Activated CD4-positive, alpha-beta T cell treated with anti-CD3 and anti-CD28 coated beads, Interleukin-2, amount 50 U/mL, for 1 hour (primary cell): ENCODE data around the gene SCLY.

Experiments used
- DNase-seq: peaks from one replicate; pipeline ENCODE4 v3.0.0-alpha.2; 2020

SCLY gene

DNA sequence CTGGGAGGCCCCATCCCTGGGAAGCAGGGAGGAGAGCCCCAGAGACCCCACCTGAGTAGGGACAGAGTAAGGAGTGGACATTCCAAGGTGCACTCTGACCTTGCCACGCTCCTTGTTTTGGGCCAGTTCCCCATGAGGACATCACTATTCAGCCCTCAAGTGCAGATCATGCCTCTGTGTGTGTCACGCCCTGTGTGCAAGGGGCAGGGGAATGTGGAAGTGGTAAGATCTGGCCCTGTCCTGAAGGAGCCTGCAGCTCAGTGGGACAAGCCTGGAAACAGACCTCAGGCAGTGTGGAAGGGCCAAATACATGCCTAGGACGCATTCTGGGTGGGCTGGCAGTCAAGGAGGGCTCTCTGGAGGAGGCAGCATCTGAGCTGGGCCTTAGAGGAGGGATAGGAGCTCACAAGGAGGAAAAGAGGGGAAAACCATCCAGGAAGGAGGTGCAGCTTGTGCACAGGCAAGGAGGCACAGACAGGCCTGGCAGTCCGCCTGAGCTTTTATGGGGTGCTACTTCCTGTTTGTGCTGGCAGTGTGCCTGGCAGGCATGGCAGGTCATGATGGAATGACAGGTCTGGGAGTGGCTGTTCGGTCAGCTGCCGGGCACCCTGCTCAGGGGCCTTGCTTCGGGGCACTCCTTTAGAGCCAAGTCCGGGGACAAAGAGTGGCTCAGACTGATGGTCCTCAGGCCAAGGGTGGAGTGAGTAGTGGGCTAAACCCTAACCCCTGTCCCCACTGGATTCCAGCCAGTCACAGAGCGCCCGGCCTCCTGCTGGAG lies 80.9 kb downstream of the SCLY start:
- no peak for DNase-seq

DNA sequence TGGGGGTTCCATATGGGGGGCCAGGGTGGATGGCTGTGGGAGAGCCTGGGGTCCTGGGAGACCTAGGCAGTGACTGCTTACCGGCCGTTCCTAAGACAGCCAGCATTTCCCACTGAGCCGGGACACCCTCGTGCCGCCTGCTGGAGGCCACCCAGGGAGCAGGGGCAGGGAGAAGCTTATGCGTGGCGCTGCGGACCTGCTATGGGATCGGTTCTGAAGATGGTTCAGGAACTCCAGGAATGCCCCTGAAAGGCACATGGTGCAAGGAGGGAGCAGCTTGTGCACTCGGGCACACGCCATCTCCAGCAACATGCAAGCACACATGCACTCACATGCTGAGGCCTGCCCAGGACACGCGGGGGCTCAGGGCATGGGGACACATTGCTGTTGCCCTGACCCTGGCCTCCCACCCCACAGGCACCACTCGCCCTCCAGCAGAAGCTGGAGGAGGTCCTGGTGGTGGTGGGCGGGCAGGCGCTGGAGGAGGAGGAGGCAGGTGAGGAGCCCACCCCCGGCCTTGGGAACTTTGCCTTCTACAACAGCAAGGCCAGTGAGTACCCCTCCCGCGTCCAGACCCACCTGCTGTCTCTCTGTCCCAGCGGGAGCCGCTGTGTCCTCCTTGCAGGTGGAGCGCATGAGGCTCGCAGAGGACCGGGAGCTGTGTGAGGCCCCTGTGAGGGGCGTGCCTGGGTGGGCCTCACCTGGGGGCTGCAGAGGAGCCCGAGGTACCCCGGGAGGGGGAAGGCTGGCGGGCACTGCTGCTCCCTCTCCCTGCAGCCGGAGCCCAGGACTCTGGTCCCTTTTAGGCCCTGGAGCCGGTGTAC lies 81.8 kb downstream of the SCLY start:
- no peak for DNase-seq

DNA sequence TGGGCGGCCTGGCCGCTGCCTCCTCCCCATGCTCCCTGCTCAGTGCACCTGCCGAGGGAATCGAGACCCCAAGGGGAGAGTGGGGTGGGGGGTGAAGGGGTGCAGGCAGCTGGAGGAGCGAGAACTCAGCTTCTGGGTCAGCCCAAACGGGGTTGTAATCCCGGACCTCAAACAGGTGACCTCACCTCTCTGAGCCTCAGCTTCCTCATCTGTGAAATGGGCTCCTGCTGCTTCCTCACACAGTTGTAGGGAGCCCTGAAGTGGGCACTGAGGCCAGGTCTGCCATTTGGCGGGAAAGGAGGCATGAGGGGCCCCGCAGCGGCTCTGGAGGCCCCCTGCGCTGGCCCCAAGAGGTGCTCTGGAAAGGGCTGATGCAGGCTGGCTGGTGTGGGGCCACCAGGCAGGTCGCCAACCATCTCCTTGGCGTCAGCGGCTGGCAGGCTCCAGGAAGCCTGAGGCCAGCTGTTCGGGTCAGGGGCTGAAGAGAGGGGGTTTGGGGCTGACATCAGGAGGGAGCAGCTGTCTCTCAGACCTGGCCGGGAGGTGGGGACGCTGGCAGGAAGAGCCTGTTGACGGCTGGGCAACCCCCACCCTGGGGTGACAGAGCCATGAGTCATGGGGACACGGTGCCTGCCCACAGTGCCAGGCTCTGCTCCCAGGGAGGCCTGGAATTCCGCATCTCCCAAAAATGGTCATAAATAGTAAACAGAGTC lies 82.6 kb downstream of the SCLY start:
- DNase-seq = no peak

DNA sequence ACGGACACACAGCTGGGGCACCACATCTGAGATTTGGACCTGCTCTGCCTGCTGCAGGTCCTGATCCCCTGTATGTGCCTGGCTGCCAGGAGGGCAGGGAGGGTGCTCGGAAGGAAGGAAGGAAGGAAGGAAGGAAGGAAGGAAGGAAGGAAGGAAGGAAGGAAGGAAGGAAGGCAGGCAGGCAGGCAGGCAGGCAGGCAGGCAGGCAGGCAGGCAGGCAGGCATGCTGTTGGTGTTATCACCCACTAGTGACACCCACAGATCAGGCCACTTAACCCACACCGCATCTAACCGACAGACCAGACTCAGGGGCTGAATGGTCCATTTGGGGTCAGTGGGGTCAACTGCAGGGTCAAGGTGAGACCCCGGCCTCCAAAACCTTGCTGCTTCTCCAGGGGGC lies 83.5 kb downstream of the SCLY start:
- no peak for DNase-seq

DNA sequence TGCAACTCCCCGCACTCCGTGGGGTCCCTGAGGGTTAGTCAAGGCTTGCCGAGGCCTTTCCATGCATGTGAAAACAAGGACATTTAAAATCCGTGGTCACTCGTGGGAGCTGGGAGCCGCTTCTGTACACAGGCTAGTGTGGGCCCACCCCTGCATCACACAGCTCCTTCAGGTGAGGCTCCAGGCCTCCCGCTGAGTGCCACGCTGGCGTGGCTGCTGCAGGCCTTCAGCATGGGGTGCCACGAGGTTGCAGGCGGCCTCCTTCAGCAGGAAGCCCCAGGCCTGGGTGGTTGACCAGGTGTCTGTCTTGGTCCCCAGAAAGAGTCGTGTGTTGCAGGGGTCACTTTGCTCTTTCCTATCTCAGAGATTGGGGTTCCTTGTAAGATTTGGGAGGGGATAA lies 84.2 kb downstream of the SCLY start:
- no peak for DNase-seq

DNA sequence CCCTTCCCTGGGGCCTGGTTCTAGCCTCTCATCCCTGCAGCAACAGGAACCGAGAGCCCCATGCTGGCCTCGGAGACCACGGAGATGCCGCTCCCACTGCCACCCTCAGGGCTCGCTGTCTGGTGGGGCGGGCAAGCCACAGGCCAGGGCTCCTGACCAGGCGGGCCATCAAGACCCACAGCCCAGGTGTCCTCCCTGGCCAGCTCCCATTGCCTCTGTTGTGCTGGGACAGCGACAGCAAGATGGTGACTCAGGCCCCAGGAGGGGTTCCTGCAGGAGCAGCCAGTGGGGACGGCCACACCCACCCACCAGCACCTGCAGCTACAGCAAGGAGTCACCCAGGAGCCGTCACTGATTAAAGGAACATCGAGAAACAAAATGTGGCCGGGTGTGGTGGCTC lies 85.0 kb downstream of the SCLY start:
- no peak for DNase-seq

DNA sequence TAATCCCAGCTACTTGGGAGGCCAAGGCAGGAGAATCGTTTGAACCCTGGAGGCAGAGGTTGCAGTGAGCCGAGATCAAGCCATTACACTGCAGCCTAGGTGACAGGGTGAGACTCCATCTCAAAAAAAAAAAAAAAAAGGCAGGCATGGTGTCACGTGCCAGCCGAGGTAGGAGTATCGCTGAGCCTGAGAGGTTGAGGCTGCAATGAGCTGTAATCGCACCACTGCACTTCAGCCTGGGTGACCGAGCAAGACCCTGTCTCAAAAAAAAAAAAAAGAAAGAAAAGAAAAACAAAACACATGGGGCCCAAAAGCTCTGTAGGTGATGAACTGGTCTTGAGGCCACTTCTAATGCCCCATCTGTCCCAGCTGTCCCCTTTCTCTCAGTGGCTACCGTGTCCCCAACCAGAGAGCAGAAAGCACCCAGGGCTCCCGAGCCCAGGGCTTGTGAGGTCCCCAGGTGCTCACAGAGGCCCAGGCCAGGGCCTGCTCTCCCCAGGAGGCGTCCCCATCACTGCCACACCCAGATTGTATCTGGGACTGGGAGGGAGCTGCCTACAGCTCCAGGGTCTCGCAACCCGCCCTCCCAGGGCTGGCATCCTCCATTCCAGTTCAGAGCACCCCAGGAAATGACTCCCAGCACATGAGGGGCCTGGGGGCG lies 86.2 kb downstream of the SCLY start:
- no peak for DNase-seq

- DNase-seq = no peak
These were observed 88.2 kb downstream of the SCLY start for GRCh38 chr2:238148981-238149380.
